Adrenal gland (tissue), 12 donors: ENCODE results near the gene RSPO4. TPM values are rescaled to one million over a fixed set of nuclear protein-coding genes. Genes with fewer than 3 reads are reported as not detected.

Experiments used
- DNase-seq, 7 donors: peaks; one replicate each; pipeline ENCODE4 v3.0.0-alpha.2; 2019 to 2020
- H3K27ac ChIP-seq, 5 donors: fragments of 200-600 bp; sonication (generic) in 4 of 5; 1 replicate in 3 of 5; 2 replicates in 2 of 5; pipeline versions ENCODE4 v1.5.1 to v1.8.0; 2016 to 2020; ENCODE audit warnings: mild to moderate bottlenecking in 1 of 5
- H3K27me3 ChIP-seq: fragments of 200-600 bp; 2 replicates; pipeline ENCODE4 v1.8.0; 2021
- H3K36me3 ChIP-seq, 2 donors: fragments of 200-600 bp; replicated peaks in 1 of 2; 1 replicate in 1 of 2; 2 replicates in 1 of 2; pipeline versions ENCODE4 v1.5.1 to v1.8.0; 2018 to 2022
- H3K4me1 ChIP-seq, 2 donors: fragments of 200-600 bp; replicated peaks in 1 of 2; 1 replicate in 1 of 2; 2 replicates in 1 of 2; pipeline versions ENCODE4 v1.5.1 to v1.8.0; 2018 to 2021
- H3K4me3 ChIP-seq, 4 donors: fragments of 200-600 bp; sonication (generic) in 3 of 4; one replicate each; pipeline ENCODE4 v1.5.1; 2016 to 2018
- H3K9me3 ChIP-seq, 3 donors: fragments of 200-600 bp; sonication (generic) in 1 of 3; replicated peaks in 1 of 3; 1 replicate in 2 of 3; 2 replicates in 1 of 3; pipeline versions ENCODE4 v1.5.1 to v1.8.0; 2016 to 2021
- POLR2A ChIP-seq, 2 donors: fragments of 450-650 bp; IDR thresholded peaks; one replicate each; pipeline ENCODE4 v1.6.1; 2017; ENCODE audit warnings: antibody characterized with exemption in 2 of 2, mild to moderate bottlenecking in 2 of 2, moderate library complexity in 1 of 2
- WGBS, 4 donors: extraction: QIAGEN DNeasy Blood & Tissue Kit in 2 of 4; methylation state at CpG; one replicate each; pipeline versions ENCODE4 v1.1.5 to v1.1.7; 2013 to 2017; 5-methylcytosine and 5-hydroxymethylcytosine counted together
- intact Hi-C, 2 donors: fragments of 100-400 bp; cut with DNase I; formaldehyde crosslinking; loops; one replicate each; pipeline versions ENCODE4 v1.14.1 to v1.15.0; 2022 to 2023
- polyA plus RNA-seq, 3 donors: library from polyadenylated mRNA; stranded (reverse); fragments of 200-250 nt in 2 of 3; fragments of 350-450 nt in 1 of 3; fragmentation: Illumina TruSeq in 1 of 3; extraction: RNeasy Lipid Tissue Mini Kit (QIAGEN cat#74804) in 1 of 3; gene quantifications; one replicate each; pipeline ENCODE4 v1.2.3, GENCODE V29; 2013 to 2014
- total RNA-seq, 9 donors: library from RNA; depleted of rRNA in 4 of 9; stranded (reverse); fragments of >200 nt in 4 of 9; fragments of 120-200 nt in 1 of 9; fragmentation: NEBNext Ultra II Directional in 1 of 9; extraction: Animal tissue kit (Norgen Biotek cat#: 25700) in 1 of 9; gene quantifications; one replicate each; pipeline versions ENCODE4 v1.1.0 to v1.2.4, GENCODE V29; 2013 to 2023
- TF ChIP-seq, protein P1 (sequence below), 6 experiments: fragments of 450-650 bp in 4 of 6; fragments of 200-600 bp in 2 of 6; sonication (generic) in 1 of 6; IDR thresholded peaks; 1 replicate in 5 of 6; 2 replicates in 1 of 6; pipeline versions ENCODE4 v1.5.1 to v1.8.0; 2016 to 2021; ENCODE audit warnings: antibody characterized with exemption in 6 of 6, mild to moderate bottlenecking in 2 of 6, moderate library complexity in 1 of 6
- donor health status: healthy with polysubstance abuse.
- donor health status: Bipolar disorder and iron deficiency.
- donor health status: DM: yes; HTN: yes; CAD: no.
- donor health status: DM: no; HTN: no; CAD: no.
- donor health status: DM: no; HTN: no; CAD: no.
- donor health status: DM: yes; HTN: yes; CAD: no.

RSPO4 gene
- total and polyA plus RNA-seq, 12 donors, result 0.06 to 0.64 (median 0.20) TPM; not detected in 5

GRCh38 chr20:998231-998830 is 3.8 kb downstream of the RSPO4 start:
- no peaks in the 10 kb centered on the region for H3K9me3 ChIP-seq
- no peak overlapping the region for H3K4me3 ChIP-seq
- intact Hi-C loops, result no loop called here
- H3K4me1 ChIP-seq, result no peaks in the 10 kb centered on the region
- no peak overlapping the region for H3K27ac ChIP-seq
- no peak for DNase-seq
- TF ChIP-seq, protein P1, sequence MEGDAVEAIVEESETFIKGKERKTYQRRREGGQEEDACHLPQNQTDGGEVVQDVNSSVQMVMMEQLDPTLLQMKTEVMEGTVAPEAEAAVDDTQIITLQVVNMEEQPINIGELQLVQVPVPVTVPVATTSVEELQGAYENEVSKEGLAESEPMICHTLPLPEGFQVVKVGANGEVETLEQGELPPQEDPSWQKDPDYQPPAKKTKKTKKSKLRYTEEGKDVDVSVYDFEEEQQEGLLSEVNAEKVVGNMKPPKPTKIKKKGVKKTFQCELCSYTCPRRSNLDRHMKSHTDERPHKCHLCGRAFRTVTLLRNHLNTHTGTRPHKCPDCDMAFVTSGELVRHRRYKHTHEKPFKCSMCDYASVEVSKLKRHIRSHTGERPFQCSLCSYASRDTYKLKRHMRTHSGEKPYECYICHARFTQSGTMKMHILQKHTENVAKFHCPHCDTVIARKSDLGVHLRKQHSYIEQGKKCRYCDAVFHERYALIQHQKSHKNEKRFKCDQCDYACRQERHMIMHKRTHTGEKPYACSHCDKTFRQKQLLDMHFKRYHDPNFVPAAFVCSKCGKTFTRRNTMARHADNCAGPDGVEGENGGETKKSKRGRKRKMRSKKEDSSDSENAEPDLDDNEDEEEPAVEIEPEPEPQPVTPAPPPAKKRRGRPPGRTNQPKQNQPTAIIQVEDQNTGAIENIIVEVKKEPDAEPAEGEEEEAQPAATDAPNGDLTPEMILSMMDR (IDR thresholded peaks at IDR 0.05), result no peak
- no peak for TF ChIP-seq POLR2A (IDR thresholded peaks at IDR 0.05)
- peaks cover 28% of the 10 kb centered on the region for H3K27me3 ChIP-seq
- H3K36me3 ChIP-seq, result no peaks in the 10 kb centered on the region
- 73 to 86% (median 78%) methylated on average over 6 of the region's 6 CpGs for WGBS, 4 donors

DNA sequence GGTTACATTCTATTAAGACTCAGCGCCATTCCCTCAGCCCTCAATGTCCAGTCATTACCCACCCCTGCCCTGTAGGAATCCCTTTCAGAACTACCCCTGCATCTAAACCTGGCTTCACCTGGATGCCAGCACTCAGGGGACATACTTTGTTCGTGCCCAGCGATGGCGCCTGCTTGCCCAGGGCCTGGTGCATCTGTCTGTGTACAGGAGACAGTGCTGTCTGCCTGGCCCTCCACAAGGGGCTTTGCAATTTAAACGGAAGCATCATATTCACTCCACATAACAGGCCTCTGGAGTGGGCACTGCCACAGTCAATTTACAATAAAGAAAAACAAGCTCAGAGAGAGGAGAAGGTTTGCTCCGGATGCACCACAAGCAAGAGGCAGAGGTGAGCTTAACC is 4.6 kb downstream of the RSPO4 start:
- TF ChIP-seq, protein P1 (IDR thresholded peaks at IDR 0.05), result no peak
- TF ChIP-seq POLR2A (IDR thresholded peaks at IDR 0.05), result no peak
- no peaks in the 10 kb centered on the region for H3K4me1 ChIP-seq
- no peaks in the 10 kb centered on the region for H3K36me3 ChIP-seq
- DNase-seq, result no peak
- no peaks in the 10 kb centered on the region for H3K9me3 ChIP-seq
- H3K27me3 ChIP-seq, result peaks cover 20% of the 10 kb centered on the region
- no peak overlapping the region for H3K27ac ChIP-seq
- intact Hi-C loops, result no loop called here
- WGBS, 4 donors, result 79 to 87% (median 83%) methylated on average over 6 of the region's 6 CpGs
- no peak overlapping the region for H3K4me3 ChIP-seq

DNA sequence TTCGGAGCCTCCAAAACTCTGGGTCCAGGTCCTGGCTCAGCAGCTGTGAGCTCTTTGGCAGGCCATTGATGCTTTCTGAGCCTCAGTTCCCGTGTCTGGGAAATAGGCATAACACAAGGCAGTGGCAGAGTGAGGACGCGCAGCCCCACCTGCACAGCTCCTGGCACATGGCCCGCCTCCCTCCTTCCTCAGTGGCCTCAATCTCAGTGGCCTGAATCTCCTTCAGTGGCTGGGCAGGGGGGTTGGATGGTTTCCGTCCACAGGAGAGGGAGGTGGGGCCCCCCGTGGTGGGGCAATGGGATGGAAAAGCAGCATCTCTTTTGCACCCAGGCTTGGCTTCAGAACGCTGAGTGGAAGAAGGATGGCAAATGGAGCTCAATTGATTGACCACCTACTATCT is 5.1 kb downstream of the RSPO4 start:
- Histone ChIP-seq H3K4me1 (no peaks in the 10 kb centered on the region), H3K9me3 (no peaks in the 10 kb centered on the region), H3K27ac (no peak overlapping the region), H3K4me3 (no peak overlapping the region), H3K36me3 (no peaks in the 10 kb centered on the region), H3K27me3 (peaks cover 15% of the 10 kb centered on the region)
- no peak for DNase-seq
- 73 to 89% (median 80%) methylated on average over 7 to 8 of the region's 8 CpGs for whole genome bisulfite sequencing, 4 donors
- TF ChIP-seq, protein P1 (IDR thresholded peaks at IDR 0.05), result no peak
- no peak for TF ChIP-seq POLR2A (IDR thresholded peaks at IDR 0.05)
- intact Hi-C loops, result no loop called here

DNA sequence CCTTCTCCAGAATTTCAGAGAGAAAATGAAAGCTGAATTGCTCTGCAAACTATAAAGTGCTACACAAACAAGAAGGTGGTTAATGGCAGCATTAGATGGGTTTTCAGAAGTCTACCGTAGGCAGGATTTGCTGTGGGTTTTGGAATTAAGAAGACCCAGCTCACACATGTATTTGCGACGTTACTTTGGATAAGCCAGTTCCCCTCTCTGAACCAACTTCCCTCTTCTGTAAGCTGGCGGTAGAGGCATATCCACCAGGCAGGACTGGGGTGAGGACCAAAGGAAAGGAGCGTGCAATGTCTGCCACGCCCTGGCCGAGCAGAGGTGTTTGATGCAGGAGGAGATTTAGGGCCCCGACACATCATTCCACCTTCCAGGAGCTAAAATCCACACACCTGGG is 6.9 kb downstream of the RSPO4 start:
- Histone ChIP-seq H3K27me3 (peaks cover 9% of the 10 kb centered on the region), H3K4me1 (no peaks in the 10 kb centered on the region), H3K36me3 (no peaks in the 10 kb centered on the region), H3K9me3 (no peaks in the 10 kb centered on the region), H3K27ac (no peak overlapping the region), H3K4me3 (no peak overlapping the region)
- no peak for DNase-seq
- intact Hi-C loops, result no loop called here
- no peak for TF ChIP-seq POLR2A (IDR thresholded peaks at IDR 0.05)
- TF ChIP-seq, protein P1 (IDR thresholded peaks at IDR 0.05), result no peak
- WGBS, 4 donors, result 68 to 89% (median 77%) methylated on average over 8 of the region's 8 CpGs
